GM12872 (cell line): ENCODE measurements around the gene DAAM1.

ENCODE experiments used
- TF ChIP-seq, protein P1 (sequence below): IDR thresholded peaks from 3 replicates; pipeline ENCODE4 v1.5.1; 2011; ENCODE audit warnings: low read depth, mild to moderate bottlenecking, low read length, moderate library complexity; ENCODE audit not compliant: insufficient read depth

Gene DAAM1

DNA sequence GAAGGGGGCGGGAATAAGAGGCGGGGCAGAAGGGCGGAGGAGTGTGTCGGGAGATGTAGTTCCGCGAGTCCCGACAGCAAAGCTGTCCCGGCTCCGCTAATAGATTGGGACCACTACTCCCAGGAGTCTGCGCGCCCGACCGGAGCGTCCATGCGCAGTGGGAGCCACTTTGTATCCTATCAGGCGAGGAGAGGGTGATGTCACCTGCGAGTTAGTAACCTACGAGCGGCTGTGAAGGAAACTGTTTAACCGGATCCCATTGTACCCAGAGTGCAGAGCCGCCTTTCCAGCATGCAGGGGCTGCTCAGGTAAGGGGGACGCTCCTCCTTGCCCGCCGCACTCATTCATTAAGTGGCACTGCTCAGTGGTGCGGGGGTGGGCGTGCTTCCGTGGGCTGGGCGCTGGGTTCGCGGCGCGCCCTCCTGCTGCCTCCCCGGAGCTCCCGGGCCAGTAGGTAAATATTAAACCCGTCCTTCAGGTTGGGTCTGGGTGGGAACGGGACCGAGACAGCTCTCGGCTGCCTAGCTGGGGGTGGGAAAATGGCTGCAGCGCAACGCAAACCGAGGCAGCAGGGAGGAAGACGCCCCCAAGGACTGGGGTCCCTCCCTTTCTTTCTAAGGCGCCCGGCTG, at the start of gene DAAM1:
Gene DAAM1 (plus strand): TSS at position 207 of the 630 bp plus-strand sequence. CDS start 74,811 bp downstream, outside the sequence.
- TF ChIP-seq, protein P1, sequence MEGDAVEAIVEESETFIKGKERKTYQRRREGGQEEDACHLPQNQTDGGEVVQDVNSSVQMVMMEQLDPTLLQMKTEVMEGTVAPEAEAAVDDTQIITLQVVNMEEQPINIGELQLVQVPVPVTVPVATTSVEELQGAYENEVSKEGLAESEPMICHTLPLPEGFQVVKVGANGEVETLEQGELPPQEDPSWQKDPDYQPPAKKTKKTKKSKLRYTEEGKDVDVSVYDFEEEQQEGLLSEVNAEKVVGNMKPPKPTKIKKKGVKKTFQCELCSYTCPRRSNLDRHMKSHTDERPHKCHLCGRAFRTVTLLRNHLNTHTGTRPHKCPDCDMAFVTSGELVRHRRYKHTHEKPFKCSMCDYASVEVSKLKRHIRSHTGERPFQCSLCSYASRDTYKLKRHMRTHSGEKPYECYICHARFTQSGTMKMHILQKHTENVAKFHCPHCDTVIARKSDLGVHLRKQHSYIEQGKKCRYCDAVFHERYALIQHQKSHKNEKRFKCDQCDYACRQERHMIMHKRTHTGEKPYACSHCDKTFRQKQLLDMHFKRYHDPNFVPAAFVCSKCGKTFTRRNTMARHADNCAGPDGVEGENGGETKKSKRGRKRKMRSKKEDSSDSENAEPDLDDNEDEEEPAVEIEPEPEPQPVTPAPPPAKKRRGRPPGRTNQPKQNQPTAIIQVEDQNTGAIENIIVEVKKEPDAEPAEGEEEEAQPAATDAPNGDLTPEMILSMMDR = no peak

DNA sequence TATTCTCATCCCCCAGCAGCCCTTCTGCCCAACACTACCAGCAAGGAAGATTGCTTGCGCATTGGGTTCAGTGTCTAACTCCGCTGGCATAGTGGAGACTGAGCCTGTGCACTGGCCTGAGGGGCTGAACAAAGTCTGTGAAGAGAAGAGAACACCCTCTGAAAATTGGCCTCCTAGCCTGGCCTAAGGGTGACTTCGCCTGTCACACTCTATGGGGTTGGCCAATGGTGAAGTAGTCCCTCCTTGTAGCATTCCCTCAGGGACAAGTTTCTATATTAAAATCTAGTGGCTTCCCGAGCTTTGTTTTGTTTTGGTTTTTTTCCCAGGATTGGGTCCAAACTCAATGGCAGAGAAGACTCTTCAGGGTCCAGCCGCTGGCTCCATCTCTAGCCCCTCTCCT, 49.1 kb upstream of the DAAM1 start:
- TF ChIP-seq, protein P1 = no peak

DNA sequence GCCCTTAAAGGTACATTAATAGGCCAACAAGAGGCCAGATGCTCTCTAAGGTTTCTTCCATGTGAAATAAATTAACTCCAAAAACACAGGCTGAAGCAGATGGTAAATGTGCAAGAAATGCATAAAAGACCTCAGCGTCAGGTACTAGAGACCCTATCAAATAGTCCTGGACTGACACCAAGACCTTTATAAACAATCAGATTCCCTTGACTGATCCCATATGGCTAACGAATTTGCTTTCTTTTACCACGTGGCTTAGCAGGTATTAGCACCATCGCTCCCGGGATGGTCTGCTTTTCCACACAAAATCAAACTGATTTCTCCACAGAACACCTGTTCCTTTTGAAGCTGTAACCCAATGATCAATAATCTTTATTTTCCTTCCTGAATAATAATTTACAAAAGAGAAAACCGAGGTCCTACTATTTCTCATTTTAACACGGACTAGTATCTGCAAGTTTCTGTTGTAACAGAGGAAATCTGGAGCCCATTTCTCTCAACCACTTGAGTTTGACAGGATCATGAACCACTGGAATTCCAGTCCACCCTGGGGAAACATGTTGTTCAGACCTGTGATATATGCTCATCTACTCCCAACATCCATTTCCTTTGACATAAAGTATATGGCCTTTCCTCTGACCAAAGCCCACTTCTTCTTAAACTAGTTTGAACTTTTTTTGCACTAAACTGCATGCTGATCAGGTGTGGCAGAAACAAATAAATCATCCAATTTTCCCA, 48.2 kb upstream of the DAAM1 start:
- TF ChIP-seq, protein P1 = no peak

DNA sequence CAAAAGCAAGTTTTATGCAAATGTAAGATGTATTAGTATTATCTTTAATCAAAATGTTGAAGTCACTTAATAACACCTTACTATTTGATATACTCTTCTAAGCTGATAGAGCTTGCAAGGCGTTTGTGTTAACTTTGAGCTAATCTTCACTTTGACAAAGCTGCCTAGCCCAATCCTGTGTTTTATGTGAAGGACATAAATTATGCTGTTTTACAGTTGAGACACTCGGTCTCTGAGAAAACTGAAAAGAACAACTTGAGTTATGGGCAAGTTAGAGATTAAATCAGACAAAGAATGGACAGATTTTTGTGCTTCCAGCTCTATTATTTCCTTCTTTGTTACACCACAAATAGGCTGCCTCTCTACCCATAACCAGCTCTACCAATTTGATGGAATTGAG, 42.0 kb upstream of the DAAM1 start:
- TF ChIP-seq, protein P1 = no peak

DNA sequence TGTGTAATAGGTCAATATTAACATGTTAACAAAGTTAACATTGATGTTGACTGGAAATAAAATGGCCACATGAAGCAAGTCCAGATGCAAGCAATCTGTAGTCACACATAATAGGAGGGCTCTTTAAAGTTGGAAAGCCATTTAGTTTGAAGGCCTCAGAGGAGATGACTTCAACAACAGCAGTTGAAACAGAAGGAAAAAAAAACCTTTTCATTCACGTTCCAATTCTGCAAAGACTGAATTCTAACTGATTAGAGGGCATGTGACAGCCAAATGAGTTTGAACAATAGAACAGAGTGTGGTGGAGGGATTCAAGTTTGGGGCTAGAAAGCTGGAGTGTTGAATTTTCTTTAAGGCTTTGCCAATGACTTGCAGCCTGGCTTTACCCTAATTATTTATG, 41.5 kb upstream of the DAAM1 start:
- TF ChIP-seq, protein P1 = no peak

DNA sequence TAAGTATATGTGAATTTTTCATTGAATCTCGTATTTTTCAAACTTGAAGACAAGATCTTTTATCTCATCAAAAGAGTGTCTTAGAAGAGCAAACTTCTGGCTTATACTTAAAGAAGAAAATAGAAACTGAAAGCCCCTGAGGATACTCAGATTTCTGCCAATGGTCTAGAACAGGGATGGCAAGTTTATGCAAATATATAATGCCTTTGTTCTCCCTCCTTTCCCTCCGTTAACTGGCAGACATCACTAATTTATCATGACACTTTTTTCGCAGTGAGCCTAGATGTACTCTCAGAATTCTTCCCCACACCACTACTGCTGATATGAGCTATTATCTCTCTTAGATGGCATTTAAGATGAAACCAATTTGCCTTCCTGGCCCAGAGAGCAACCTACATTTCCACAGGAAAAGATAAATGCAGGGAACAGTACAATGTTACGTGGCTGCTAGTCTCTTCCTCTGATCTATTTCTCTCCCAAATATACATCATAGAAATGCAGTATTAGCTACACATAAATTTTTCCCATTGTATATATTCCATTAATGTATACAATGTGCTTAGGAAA, 40.0 kb upstream of the DAAM1 start:
- TF ChIP-seq, protein P1 = no peak

DNA sequence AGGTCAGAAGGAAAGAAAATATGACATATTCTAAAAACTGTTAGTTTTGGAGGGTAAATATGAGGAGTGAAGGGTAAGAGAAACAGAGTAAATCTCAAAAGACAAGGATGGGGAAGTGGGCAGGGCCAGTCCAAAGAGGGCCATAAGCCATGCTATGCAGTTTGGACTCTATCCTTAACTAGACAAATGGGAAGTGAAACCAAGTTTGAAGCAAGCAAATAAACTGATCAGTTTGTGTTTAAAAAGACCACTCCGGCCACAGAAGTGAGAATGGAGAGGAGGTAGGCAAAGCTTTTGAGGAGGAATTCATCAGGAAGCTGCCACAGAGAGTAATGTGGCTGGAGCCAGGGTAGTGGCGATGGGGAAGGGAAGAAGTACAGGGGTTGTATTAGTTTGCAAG, 37.5 kb upstream of the DAAM1 start:
- TF ChIP-seq, protein P1 = no peak
